Lower lobe of right lung (tissue), 2 donors: Measurements from ENCODE around the gene COL20A1. TPM values are rescaled to one million over a fixed set of nuclear protein-coding genes. Genes with fewer than 3 reads are reported as not detected.

Experiments
- ATAC-seq, 2 donors: fragments of 200-7000 bp; cut with Tn5 transposase; one replicate each; pipeline ENCODE4 v1.9.1; 2020 to 2022; ENCODE audit warnings: mild to moderate bottlenecking in 2 of 2, moderate library complexity in 2 of 2
- DNase-seq: peaks from one replicate; pipeline ENCODE4 v3.0.0-alpha.2; 2020
- H3K27ac ChIP-seq: fragments of 200-600 bp; one replicate; pipeline ENCODE4 v1.8.0; 2022
- H3K27me3 ChIP-seq: fragments of 200-600 bp; one replicate; pipeline ENCODE4 v1.8.0; 2022; ENCODE audit warnings: low read depth
- H3K36me3 ChIP-seq: fragments of 200-600 bp; one replicate; pipeline ENCODE4 v1.8.0; 2022; ENCODE audit warnings: mild to moderate bottlenecking
- H3K4me1 ChIP-seq: fragments of 200-600 bp; one replicate; pipeline ENCODE4 v1.8.0; 2022
- H3K4me3 ChIP-seq: fragments of 200-600 bp; one replicate; pipeline ENCODE4 v1.8.0; 2022; ENCODE audit warnings: mild to moderate bottlenecking
- H3K9me3 ChIP-seq: fragments of 200-600 bp; one replicate; pipeline ENCODE4 v1.8.0; 2022
- intact Hi-C: fragments of 100-400 bp; cut with DNase I; formaldehyde crosslinking; loops from one replicate; pipeline ENCODE4 v1.11.0; 2022
- total RNA-seq: library from RNA; stranded (reverse); fragmentation: NEBNext Ultra II Directional; extraction: Animal tissue kit (Norgen Biotek cat#: 25700); gene quantifications from one replicate; pipeline ENCODE4 v1.2.1, GENCODE V29; 2021
- TF ChIP-seq, protein P1 (sequence below): fragments of 200-600 bp; IDR thresholded peaks from one replicate; pipeline ENCODE4 v1.8.0; 2022; ENCODE audit warnings: antibody characterized with exemption, mild to moderate bottlenecking
- donor health status: DM: no; HTN: yes; CAD: no; lungs with severe emphysema.

Gene COL20A1
- total RNA-seq, 1 donor from 2014 or later: not detected

DNA sequence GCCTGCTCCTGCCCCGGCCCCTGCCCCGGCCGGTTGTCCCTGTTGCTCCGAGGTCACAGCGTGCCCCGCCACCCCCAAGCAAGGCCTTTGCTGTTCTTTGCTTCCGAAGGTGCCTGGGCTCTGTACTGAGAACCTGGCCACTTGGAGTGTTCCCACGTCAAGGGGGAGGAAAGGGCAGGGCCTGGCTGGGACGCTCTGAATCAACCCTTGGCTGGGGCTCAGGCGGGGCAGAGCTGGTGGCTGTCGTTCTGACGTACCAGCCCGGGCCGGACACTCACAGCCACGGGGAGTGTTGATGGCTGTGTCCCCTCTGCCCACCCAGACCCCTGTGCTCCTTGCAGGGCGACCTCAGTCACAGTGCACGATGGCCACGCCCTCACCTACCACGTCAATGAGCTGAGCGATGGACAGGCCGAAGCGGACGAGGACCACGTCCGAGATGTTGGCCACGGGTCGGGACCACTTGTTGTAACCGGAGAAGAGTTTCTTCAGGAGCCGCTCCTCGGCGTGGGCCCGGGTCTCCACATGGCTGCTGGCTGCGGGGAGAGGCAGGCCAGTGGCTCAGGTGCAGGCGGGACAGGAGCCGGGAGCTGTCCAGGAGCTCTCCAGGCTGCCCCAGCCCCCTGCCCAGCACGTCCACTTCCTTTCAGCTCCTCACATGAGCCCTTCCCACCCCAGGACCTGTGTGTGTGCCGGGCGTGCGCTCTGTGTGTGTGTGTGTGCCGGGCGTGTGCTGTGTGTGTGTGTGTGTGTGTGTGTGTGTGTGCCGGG, 66.4 kb downstream of the COL20A1 start:
- TF ChIP-seq, protein P1, sequence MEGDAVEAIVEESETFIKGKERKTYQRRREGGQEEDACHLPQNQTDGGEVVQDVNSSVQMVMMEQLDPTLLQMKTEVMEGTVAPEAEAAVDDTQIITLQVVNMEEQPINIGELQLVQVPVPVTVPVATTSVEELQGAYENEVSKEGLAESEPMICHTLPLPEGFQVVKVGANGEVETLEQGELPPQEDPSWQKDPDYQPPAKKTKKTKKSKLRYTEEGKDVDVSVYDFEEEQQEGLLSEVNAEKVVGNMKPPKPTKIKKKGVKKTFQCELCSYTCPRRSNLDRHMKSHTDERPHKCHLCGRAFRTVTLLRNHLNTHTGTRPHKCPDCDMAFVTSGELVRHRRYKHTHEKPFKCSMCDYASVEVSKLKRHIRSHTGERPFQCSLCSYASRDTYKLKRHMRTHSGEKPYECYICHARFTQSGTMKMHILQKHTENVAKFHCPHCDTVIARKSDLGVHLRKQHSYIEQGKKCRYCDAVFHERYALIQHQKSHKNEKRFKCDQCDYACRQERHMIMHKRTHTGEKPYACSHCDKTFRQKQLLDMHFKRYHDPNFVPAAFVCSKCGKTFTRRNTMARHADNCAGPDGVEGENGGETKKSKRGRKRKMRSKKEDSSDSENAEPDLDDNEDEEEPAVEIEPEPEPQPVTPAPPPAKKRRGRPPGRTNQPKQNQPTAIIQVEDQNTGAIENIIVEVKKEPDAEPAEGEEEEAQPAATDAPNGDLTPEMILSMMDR: no peak
- Histone ChIP-seq H3K9me3 (no peaks in the 10 kb centered on the region), H3K4me1 (no peaks in the 10 kb centered on the region), H3K36me3 (no peaks in the 10 kb centered on the region), H3K27me3 (peaks cover 70% of the 10 kb centered on the region), H3K27ac (no peak overlapping the region), H3K4me3 (no peak overlapping the region)
- DNase-seq (no peak), ATAC-seq (no peak)
- intact Hi-C loops: no loop called here

DNA sequence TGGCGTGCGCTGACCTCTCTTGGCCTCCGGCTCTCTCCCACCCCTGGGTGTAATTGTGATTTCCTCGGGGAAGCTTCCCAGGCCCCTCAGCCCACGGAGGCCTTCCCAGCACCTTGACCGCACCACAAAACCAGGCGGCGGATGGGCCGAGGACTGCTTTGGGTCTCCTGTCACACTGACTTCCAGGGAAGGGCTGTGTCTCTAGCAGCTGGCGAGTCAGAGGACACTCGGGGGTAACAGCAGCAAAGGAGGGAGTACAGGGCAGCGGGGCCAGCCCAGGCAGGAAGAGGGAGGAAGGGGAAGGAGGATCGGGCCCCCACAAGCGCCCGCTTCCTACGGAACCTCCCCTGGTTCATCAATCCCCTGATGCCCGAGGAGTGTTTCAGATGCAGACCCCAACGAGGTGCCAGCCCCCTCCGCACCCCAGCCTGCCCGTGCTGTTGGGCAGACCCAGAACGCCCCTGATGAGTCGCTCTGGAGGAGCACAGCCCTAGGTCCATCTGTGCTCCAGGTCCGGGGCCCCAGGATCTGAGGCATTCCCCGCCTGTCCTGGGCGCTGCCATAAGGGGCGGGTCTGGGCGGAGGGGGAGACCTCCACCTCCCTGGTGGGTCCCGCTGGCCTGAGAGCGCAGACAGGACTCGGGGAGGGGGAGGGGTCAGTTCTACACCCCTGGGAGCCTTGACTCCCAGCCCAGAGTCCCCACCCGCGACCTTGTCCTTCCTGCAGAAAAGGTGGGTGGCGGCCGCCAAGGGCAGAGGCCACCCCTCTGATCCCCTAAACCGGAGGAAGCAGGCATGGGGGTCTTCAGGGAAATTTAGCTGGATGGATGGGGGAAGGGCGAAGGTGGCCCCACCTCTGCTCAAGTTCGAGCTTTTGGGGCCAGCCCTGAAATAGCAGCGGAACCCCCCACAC, 67.2 kb downstream of the COL20A1 start:
- no peaks in the 10 kb centered on the region for H3K9me3 ChIP-seq
- intact Hi-C loops: no loop called here
- H3K4me1 ChIP-seq: no peaks in the 10 kb centered on the region
- TF ChIP-seq, protein P1: no peak
- no peak for ATAC-seq
- H3K27ac ChIP-seq: no peak overlapping the region
- peaks cover 73% of the 10 kb centered on the region for H3K27me3 ChIP-seq
- no peaks in the 10 kb centered on the region for H3K36me3 ChIP-seq
- no peak for DNase-seq
- H3K4me3 ChIP-seq: peak overlapping the region; percentile 14

DNA sequence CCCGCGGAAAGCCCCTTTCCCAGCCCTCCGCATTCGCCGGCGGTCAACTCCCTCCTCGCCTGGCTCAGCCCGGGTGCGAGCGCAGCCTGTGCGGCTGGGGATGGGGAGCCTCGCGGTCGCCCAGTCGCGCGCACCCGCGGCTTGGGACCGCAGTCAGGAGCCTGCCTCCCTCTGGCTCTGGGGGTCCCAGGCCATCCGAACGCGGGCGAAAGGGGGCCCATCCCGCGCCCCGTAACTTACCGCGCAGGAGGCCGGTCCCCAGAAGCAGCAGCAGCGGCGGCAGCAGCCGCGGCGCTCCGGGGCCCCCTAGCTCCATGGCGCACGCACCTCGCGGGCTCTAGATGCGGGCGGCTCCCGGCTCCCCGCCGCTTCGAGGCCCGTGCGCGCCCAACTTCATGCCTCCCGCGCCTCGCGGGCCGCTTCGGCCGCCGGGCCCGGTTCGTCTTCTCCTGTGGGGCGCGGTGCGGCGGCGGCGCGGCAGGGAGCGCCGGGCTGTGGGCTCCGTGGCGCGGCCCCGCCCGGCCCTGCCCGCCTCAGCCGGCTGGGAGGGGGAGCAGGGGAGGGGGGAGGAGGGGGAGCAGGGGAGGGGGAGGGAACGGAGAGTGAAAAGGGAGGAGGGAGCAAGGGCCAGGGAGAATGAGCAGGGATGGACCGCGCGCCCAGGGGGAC, 68.0 kb downstream of the COL20A1 start, which contains the start of gene CHRNA4:
TSS of gene CHRNA4 (minus strand) at position 500 of the 669 bp plus-strand sequence. CDS start at position 316, 184 bp downstream.
- no peak for DNase-seq
- intact Hi-C loops: no loop called here
- Histone ChIP-seq H3K9me3 (no peaks in the 10 kb centered on the region), H3K4me3 (peak within 1 kb of the TSS; percentile 14), H3K27me3 (peaks cover 79% of the 10 kb centered on the region), H3K27ac (no peak within 1 kb of the TSS), H3K4me1 (no peaks in the 10 kb centered on the region), H3K36me3 (no peaks in the 10 kb centered on the region)
- no peak for ATAC-seq
- TF ChIP-seq, protein P1: no peak

DNA sequence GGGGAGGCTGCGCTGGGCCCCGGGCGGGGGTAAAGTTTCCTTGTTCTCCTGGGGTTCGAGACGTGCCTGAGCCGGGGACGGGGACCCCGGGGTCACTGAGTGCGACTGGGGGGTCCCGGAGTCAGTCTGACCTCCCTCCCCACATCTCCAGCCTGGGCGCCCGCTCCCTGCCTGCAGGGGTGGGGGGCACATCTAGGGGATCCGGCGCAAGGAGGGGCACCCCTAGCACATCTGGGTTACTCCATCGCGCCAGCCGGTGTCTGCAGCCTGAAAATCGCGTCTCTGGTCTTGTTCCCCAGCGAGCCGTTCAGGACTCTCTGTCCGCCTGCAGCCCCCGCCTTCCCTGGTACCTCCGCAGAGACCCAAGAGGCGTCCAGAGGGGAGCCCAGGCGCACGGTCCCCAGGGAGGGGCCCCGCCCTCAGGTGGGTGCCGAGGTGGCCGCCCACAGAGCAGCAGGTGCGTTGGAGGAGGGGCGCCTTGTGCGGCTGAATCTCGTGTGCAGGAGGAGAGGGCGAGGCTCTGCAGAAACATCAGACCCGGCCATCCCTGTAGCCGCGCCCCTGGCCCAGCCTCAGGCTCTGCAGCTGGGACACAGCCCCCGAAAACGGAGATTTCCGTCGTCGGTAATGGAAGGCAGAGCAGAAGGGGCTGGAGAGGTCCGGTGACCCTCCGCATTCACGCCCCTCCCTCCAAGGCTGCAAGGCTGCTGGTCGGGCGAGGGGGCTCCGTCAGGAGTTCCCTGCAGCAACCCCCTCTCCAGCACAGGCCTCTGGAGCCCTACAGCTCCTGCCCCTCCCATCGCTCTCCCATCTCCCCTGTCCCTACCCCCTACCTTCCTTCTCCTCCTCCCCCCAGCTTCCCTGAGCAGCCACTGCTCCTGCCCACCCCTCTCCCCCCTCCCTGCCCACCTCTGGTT, 68.8 kb downstream of the COL20A1 start:
- H3K4me1 ChIP-seq: no peaks in the 10 kb centered on the region
- TF ChIP-seq, protein P1: no peak
- H3K27ac ChIP-seq: no peak overlapping the region
- H3K36me3 ChIP-seq: no peaks in the 10 kb centered on the region
- no peaks in the 10 kb centered on the region for H3K9me3 ChIP-seq
- no peak for ATAC-seq
- DNase-seq: no peak
- intact Hi-C loops: no loop called here
- no peak overlapping the region for H3K4me3 ChIP-seq
- H3K27me3 ChIP-seq: peaks cover 84% of the 10 kb centered on the region
